BJ (cell line): Measurements from ENCODE around the gene NFYA. TPM values are rescaled to one million over a fixed set of nuclear protein-coding genes. Genes with fewer than 3 reads are reported as not detected.

Experiments
- CTCF ChIA-PET: fragments of 350-600 bp; formaldehyde crosslinking; extraction: SDS; loops from one replicate; lab custom pipeline; 2021; ENCODE audit warnings: antibody characterized with exemption, inconsistent platforms; lab: Yijun Ruan, JAX
- POLR2A ChIA-PET: fragments of 300-600 bp; sonication (Branson Sonifier 250); formaldehyde crosslinking; extraction: SDS; loops from one replicate; lab custom pipeline; 2021; ENCODE audit warnings: antibody characterized with exemption; lab: Charles Lee
- DNase-seq: peaks from one replicate; pipeline ENCODE4 v3.0.0-alpha.2; 2011; ENCODE audit warnings: low read depth
- H3K27me3 ChIP-seq: 2 replicates; pipeline ENCODE4 v1.6.0; 2011; ENCODE audit warnings: low read length; ENCODE audit not compliant: control insufficient read depth, insufficient read depth
- H3K36me3 ChIP-seq: 2 replicates; pipeline ENCODE4 v1.5.1; 2011; ENCODE audit warnings: low read length; ENCODE audit not compliant: control insufficient read depth, insufficient read depth
- H3K4me3 ChIP-seq: 2 replicates; pipeline ENCODE4 v1.5.1; 2011; ENCODE audit warnings: low read depth, mild to moderate bottlenecking, control low read depth, low read length
- polyA plus RNA-seq: library from polyadenylated mRNA; depleted of rRNA; stranded (reverse); fragments of >200 nt; gene quantifications from 2 replicates; pipeline ENCODE4 v1.2.3, GENCODE V29; 2011
- TF ChIP-seq, protein P1 (sequence below): IDR thresholded peaks from 2 replicates; pipeline ENCODE4 v1.5.1; 2011; ENCODE audit warnings: low read depth, mild to moderate bottlenecking, control low read depth, inconsistent platforms, low read length, moderate library complexity; ENCODE audit not compliant: insufficient read depth

NFYA gene
- polyA plus RNA-seq, 1 experiment, result 7.6 TPM

DNA sequence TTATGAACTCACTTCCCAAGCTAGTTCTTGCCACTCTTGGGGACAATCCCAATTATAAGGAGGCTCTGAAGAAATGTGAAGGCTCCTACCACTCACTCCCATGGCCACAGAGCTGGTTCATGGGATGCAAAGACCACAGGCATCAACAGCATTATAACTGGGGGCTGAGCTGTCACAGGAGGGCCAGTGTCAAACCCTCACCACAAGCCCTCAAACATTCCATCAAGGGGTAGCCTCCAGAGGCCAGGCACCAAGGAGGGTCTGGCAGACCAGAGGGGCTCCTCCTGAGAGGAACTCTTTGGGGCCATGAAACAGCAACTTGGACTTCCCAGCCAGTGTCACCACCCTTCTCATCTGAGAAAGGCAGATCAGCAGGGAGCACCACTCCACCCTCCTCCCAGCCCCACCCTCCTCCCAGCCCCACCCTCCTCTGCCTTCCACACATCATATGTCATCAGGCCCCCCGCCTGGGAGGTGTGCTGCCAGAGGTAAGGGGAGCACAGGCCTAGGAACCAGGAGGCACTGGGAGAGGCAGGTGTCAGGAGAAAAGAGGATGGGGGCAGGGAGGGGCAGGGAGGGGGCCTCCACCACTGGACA is 31.7 kb upstream of the NFYA start:
- no peaks in the 10 kb centered on the region for H3K36me3 ChIP-seq

DNA sequence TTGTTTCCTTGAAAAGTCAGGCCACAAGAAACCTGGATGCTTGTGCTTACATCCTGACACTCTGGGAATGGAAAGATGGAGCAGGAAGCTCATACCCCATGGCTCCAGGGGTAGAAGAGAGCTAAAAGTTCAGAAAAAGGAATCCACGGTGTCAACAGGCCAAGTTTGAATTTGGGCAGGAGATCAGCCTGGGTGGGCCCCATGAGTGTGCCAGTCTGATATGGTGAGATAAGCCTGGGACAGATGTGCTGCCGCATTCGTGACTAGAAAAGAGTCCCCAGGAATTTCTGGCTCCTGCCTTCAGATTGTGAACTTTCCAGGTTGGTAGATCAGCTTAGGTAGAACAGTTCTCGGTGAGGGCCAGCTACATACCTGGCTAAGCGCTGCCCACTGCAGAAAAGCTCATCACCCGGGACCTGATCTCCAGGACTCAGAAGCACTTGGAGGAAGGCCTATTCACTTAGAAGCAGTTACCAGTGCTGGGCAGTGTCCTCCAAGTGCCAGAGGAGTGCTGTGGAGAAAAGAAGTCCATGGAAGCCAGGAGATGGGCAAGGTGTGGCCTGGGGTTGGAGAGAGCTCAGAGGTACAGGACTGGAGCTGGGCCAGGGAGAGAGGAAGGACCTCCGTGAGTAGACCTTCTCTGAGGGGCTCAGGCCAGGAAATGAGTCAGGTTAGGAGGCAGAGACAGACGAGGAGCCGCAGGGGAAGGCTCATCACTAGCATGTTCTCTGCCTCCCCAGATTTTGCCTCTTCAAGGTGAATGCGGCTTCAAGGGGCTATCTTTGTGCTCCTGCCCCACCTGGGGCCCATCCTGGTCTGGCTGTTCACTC is 30.3 kb upstream of the NFYA start, which contains the start of gene TSPO2:
TSPO2 (plus strand) TSS at position 242 of the 830 bp plus-strand sequence; CDS start at position 761, 519 bp downstream.
- POLR2A ChIA-PET, result no interaction called here

More for the DNA sequence above, 31.7 kb upstream of the NFYA start:
- no peak for DNase-seq
- peaks cover 3% of the 10 kb centered on the region; the same call in 1 of the 2 replicates for H3K27me3 ChIP-seq
- POLR2A ChIA-PET, result no interaction called here
- CTCF ChIA-PET, result interaction anchor here (2.2 to 6.4 kb wide), 5 partner anchors 8 to 25 kb away, joined by 6 to 68 read pairs (median 23); partner anchors contain the start of gene APOBEC2
- H3K4me3 ChIP-seq, result no peak overlapping the region
- TF ChIP-seq, protein P1, sequence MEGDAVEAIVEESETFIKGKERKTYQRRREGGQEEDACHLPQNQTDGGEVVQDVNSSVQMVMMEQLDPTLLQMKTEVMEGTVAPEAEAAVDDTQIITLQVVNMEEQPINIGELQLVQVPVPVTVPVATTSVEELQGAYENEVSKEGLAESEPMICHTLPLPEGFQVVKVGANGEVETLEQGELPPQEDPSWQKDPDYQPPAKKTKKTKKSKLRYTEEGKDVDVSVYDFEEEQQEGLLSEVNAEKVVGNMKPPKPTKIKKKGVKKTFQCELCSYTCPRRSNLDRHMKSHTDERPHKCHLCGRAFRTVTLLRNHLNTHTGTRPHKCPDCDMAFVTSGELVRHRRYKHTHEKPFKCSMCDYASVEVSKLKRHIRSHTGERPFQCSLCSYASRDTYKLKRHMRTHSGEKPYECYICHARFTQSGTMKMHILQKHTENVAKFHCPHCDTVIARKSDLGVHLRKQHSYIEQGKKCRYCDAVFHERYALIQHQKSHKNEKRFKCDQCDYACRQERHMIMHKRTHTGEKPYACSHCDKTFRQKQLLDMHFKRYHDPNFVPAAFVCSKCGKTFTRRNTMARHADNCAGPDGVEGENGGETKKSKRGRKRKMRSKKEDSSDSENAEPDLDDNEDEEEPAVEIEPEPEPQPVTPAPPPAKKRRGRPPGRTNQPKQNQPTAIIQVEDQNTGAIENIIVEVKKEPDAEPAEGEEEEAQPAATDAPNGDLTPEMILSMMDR, result no peak

DNA sequence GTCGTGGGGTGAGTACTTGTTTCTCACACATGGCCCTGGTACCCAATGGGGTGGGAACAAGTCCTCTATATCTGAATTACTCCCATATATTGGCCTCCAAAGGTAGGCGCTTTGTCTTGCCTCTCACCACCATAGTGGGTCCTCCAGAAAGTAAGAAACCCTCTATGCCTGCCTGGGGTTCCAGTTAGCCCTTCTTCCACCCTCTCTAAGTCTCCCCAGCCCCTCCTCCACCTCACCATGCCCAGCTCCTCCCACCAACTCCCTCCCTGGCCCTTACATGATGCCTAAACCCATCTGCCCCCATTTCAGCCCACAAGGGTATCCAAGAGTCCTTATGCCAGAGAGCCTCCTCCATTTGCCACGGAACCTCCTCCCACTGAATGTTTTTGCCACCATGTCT is 29.6 kb upstream of the NFYA start:
- no peak overlapping the region for H3K4me3 ChIP-seq
- no peaks in the 10 kb centered on the region for H3K27me3 ChIP-seq
- no peak for DNase-seq
- H3K36me3 ChIP-seq, result no peaks in the 10 kb centered on the region
- ChIA-PET POLR2A (no interaction called here), CTCF (interaction anchor here (0.9 to 6.4 kb wide), 4 partner anchors 11 to 149 kb away, joined by 3 to 68 read pairs (median 5); no protein-coding TSS in a partner anchor)
- TF ChIP-seq, protein P1, result no peak

More for the DNA sequence above, 30.3 kb upstream of the NFYA start, which contains the start of gene TSPO2:
- TF ChIP-seq, protein P1, result no peak
- Histone ChIP-seq H3K4me3 (no peak within 1 kb of the TSS), H3K27me3 (no peaks in the 10 kb centered on the region), H3K36me3 (no peaks in the 10 kb centered on the region)
- CTCF ChIA-PET, result interaction anchor here (0.6 to 6.4 kb wide), 4 partner anchors 12 to 495 kb away, joined by 3 to 68 read pairs (median 4); no protein-coding TSS in a partner anchor
- no peak for DNase-seq

DNA sequence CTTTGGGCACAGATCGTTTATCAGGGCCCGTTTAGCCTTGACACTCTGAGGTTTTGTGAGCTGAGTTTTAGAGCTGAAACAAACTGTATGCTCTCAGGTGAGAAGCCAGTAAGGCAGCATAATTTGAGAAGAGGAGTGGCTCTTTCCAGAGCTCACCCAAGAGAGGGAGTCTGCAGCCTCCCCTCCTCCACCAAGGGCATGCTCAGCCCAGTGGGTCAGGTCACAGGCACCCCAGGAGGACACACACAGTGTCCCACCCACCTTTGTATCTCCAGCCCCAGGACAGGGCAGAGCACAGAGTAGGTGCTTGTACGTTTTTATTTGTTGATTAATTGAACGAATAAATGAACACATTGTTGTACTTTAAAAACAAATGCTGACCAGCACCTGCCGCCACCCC is 27.1 kb upstream of the NFYA start:
- TF ChIP-seq, protein P1, result no peak
- ChIA-PET CTCF (interaction anchor here (0.8 to 2.8 kb wide), 4 partner anchors 11 to 23 kb away, joined by 3 to 7 read pairs (median 4); no protein-coding TSS in a partner anchor), POLR2A (no interaction called here)

DNA sequence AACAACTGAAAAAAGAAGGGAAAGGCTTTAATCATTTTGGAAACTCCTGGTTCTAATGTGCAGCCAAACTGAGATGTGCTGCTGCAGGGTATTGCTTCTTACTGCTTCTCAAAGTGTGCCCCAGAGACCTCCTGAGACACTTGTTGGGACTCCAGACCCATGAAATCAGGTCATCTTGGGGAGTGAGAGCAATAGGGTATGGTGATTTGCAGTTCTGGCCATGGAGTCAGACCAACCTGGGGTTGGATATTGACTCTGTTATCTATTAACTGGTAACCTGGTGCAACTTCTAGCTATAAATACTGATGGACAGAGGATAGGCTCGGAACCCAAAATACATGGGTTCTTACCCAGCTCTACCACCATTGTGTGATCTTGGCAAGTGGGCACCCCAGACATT is 26.7 kb upstream of the NFYA start:
- TF ChIP-seq, protein P1, result no peak
- POLR2A ChIA-PET, result no interaction called here
- Histone ChIP-seq H3K4me3 (no peak overlapping the region), H3K36me3 (no peaks in the 10 kb centered on the region), H3K27me3 (no peaks in the 10 kb centered on the region)
- no peak for DNase-seq
- CTCF ChIA-PET, result interaction anchor here (0.8 to 2.8 kb wide), 6 partner anchors 9 to 24 kb away, joined by 3 to 7 read pairs (median 4); no protein-coding TSS in a partner anchor

More for the DNA sequence above, 27.1 kb upstream of the NFYA start:
- Histone ChIP-seq H3K36me3 (no peaks in the 10 kb centered on the region), H3K4me3 (no peak overlapping the region), H3K27me3 (no peaks in the 10 kb centered on the region)
- DNase-seq, result no peak
